Stomach (tissue), 4 donors: ENCODE data around the gene KCNJ16.

Experiments used
- CTCF ChIP-seq, 7 experiments: fragments of 450-650 bp in 4 of 7; fragments of 200-600 bp in 3 of 7; sonication (generic) in 3 of 7; IDR thresholded peaks; one replicate each; pipeline ENCODE4 v1.5.1; 2016 to 2019; ENCODE audit warnings: antibody characterized with exemption in 7 of 7, control low read depth in 2 of 7, mild to moderate bottlenecking in 1 of 7
- POLR2A ChIP-seq, 4 donors: fragments of 450-650 bp; IDR thresholded peaks; one replicate each; pipeline ENCODE4 v1.6.1; 2016; ENCODE audit warnings: antibody characterized with exemption in 4 of 4, control low read depth in 2 of 4, mild to moderate bottlenecking in 1 of 4, moderate library complexity in 1 of 4

- TF ChIP-seq POLR2A (IDR thresholded peaks at IDR 0.05) (no peak), CTCF (IDR thresholded peaks at IDR 0.05) (no peak)
Observed at GRCh38 chr17:70073799-70074198, 1.2 kb upstream of the KCNJ16 start.
